Activated naive CD4-positive, alpha-beta T cell treated with anti-CD3 and anti-CD28 coated beads, Interleukin-2, amount 50 U/mL, for 16 hours (primary cell): ENCODE measurements around the gene ARL6IP6.

Experiments used
- DNase-seq: peaks from one replicate; pipeline ENCODE4 v3.0.0-alpha.2; 2020

The ARL6IP6 gene

DNA sequence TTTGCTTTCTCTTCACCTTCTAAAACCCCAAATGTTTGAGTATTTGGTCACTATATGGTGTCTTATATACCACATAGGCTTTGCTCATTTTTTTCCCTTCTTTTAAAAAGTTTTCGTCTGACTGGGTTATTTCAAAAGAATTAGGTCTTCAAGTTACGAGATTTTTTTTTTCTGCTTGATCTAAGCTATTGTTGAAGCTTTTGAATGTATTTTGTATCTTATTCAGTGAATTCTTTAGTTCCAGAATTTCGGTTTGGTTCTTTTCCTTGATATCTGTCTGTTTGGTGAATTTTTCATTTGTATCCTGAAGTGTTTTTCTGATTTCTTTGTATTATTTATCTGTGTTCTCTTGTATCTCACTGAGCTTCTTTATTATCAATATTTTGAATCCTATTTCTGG, 93.5 kb downstream of the ARL6IP6 start:
- DNase-seq = no peak
